ENCODE results near the gene PHACTR3.

PHACTR3 gene

GRCh38 chr20:59788811-59789397 is 184.6 kb downstream of the PHACTR3 start:
- H3K4me3 ChIP-seq (ENCODE audit: low read depth, low read length) = no peak overlapping the region
- no peak for TF ChIP-seq CTCF (IDR thresholded peaks at IDR 0.05; ENCODE audit: borderline replicate concordance, insufficient read depth, low read depth, low read length)

- H3K4me3 ChIP-seq (ENCODE audit: low read depth, low read length) = no peak overlapping the region
- no peak for TF ChIP-seq CTCF (IDR thresholded peaks at IDR 0.05; ENCODE audit: borderline replicate concordance, insufficient read depth, low read depth, low read length)
Observed at GRCh38 chr20:59789686-59790085, 185.3 kb downstream of the PHACTR3 start.

- no peak overlapping the region for H3K4me3 ChIP-seq (ENCODE audit: low read depth, low read length)
- no peak for TF ChIP-seq CTCF (IDR thresholded peaks at IDR 0.05; ENCODE audit: borderline replicate concordance, insufficient read depth, low read depth, low read length)
Observed at GRCh38 chr20:59790346-59790745, 186.0 kb downstream of the PHACTR3 start.

GRCh38 chr20:59792300-59792699 is 188.0 kb downstream of the PHACTR3 start:
- no peak for TF ChIP-seq CTCF (IDR thresholded peaks at IDR 0.05; ENCODE audit: borderline replicate concordance, insufficient read depth, low read depth, low read length)
- H3K4me3 ChIP-seq (ENCODE audit: low read depth, low read length) = no peak overlapping the region

- no peak overlapping the region for H3K4me3 ChIP-seq (ENCODE audit: low read depth, low read length)
- no peak for TF ChIP-seq CTCF (IDR thresholded peaks at IDR 0.05; ENCODE audit: borderline replicate concordance, insufficient read depth, low read depth, low read length)
Observed at GRCh38 chr20:59794555-59794954, 190.2 kb downstream of the PHACTR3 start.

GRCh38 chr20:59800309-59800708 is 196.0 kb downstream of the PHACTR3 start:
- no peak overlapping the region for H3K4me3 ChIP-seq (ENCODE audit: low read depth, low read length)
- TF ChIP-seq CTCF (IDR thresholded peaks at IDR 0.05; ENCODE audit: borderline replicate concordance, insufficient read depth, low read depth, low read length) = no peak

- no peak for TF ChIP-seq CTCF (IDR thresholded peaks at IDR 0.05; ENCODE audit: borderline replicate concordance, insufficient read depth, low read depth, low read length)
- no peak overlapping the region for H3K4me3 ChIP-seq (ENCODE audit: low read depth, low read length)
Observed at GRCh38 chr20:59802018-59802417, 197.7 kb downstream of the PHACTR3 start.

Measured in GM12875 (cell line).